ENCODE results near the gene ANKS1A.
"Not testable (repeated sequence)": the region's sequence is repeated elsewhere in the genome, so short reads cannot be mapped to it uniquely, and the experiment has no call there.

Gene ANKS1A

DNA sequence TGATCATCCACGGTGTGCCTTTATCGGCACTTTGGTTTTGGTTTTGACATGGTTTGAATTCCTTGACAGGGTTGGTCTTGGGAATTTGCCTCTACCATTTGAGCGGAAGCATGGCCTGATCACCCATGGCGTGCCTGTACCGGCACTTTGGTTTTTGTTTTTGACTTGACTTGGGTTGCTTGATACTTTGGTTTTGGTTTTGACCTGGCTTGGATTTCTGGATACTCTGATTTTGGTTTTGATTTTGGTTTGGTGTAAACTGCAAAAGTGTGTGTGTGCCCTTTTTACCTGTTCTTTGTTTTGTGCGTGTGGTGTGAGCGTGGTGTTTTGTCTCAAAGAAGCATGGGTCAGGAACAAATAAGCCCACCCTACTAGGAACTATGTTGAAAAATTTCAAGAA lies 110.1 kb downstream of the ANKS1A start:
- DNase-seq (ENCODE audit: low read depth) = not testable (repeated sequence)

DNA sequence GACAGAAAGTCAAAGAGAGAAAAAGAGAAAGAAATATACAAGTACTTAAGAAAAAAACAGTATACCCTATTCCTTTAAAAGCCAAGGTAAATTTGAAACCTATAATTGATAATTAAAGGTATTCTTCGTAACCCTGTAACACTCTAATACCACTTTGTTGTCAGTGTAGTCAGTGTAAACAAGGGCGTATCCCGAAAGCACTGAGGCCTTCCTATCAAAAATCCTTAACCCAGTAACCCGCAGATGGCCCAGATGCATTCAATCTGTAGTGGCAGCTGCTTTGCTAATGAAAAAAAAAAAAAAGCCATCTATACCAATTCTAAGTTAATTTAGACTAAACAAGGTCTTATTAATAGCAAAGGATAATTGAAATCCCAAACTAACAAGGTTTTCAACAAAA lies 110.9 kb downstream of the ANKS1A start:
- DNase-seq (ENCODE audit: low read depth) = not testable (repeated sequence)

DNA sequence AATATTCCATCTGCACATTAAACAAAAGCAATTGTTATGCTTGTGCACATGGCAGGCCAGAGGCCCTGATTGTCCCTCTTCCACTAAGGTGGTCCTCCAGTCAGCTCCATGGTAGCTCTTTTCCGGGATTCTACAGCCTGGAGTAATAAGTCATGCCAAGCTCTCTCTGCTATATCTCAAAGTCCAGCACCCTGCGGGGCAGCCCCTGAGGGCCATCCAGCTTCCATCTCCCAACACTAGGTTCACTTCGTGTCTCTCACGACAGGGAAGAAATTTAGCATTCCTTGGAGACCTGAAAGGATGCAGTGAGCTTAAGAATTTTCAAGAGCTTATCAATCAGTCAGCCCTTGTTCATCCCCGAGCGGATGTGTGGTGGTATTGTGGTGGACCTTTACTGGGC lies 112.3 kb downstream of the ANKS1A start:
- DNase-seq (ENCODE audit: low read depth) = not testable (repeated sequence)

- not testable (repeated sequence) for DNase-seq (ENCODE audit: low read depth)
Observed at GRCh38 chr6:35003886-35004530, 115.0 kb downstream of the ANKS1A start.

- DNase-seq (ENCODE audit: low read depth) = no peak
Observed at GRCh38 chr6:35007016-35007415, 118.0 kb downstream of the ANKS1A start.

GRCh38 chr6:35008858-35009257 lies 119.8 kb downstream of the ANKS1A start:
- DNase-seq (ENCODE audit: low read depth) = no peak

- peak; percentile 28 for DNase-seq (ENCODE audit: low read depth)
Observed at GRCh38 chr6:35011096-35012041, 122.3 kb downstream of the ANKS1A start.

GRCh38 chr6:35013701-35014100 lies 124.6 kb downstream of the ANKS1A start:
- DNase-seq (ENCODE audit: low read depth) = no peak

GRCh38 chr6:35014341-35014740 lies 125.3 kb downstream of the ANKS1A start:
- DNase-seq (ENCODE audit: low read depth) = no peak

GRCh38 chr6:35014786-35015185 lies 125.7 kb downstream of the ANKS1A start:
- peak; percentile 32 for DNase-seq (ENCODE audit: low read depth)

- no peak for DNase-seq (ENCODE audit: low read depth)
Observed at GRCh38 chr6:35015476-35015875, 126.4 kb downstream of the ANKS1A start.

DNA sequence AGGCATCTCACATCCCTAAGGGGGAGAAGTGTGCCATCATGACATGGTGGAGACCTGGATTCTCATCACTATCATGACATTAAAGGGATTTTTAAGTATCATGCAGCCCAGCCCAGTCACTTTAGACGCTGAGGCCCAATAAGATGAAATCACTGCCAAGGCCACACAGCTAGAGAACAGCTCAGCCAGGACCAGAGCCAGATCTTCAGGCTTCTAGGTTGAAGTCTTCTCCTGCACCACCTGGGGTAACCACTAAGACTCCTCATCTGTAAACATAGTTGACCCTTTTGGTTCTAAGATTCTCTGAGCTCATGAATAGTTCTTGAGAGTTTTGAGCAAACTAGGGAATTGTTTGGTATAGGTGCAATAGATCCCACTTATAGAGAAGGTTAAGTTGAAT lies 126.9 kb downstream of the ANKS1A start:
- DNase-seq (ENCODE audit: low read depth) = no peak

DNA sequence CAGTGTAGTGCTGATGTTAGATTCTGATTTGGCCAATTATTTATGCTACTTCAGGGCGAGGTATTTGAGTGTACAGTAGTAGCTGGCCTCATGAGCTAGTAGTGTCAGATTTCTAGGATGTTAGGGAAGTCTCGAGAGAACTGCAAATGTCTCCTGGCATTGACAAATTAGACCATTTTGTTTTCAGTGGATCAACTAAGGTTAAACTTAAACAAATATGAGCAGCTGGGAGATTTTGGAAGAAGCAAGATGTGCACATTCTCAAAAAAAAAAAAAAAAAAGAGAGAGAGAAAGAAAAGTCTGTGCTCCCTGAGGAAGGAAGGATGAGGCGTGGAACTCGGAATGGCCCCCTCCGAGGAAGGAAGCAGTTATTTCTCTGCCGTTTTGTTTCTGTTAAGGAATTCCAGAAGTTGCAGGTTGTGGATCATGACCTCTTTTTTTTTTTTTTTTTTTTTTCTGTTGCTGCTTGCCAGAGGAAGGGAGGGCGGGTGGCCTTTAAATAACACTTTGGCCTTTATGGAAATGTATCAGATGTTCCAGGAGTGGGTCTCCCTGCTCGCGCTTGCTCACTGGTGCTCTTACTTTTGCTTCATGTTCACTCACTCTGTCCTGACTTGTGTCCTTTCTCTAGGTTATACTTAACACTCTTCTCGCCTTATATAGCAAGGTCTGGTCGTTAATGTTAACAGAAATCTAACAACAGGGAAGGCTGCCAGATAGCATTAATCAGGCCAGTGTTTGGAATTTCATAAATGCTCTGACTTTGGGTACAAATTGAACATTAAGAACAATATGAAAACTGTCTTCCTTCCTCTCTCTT lies 127.7 kb downstream of the ANKS1A start:
- DNase-seq (ENCODE audit: low read depth) = peak; percentile 57

DNA sequence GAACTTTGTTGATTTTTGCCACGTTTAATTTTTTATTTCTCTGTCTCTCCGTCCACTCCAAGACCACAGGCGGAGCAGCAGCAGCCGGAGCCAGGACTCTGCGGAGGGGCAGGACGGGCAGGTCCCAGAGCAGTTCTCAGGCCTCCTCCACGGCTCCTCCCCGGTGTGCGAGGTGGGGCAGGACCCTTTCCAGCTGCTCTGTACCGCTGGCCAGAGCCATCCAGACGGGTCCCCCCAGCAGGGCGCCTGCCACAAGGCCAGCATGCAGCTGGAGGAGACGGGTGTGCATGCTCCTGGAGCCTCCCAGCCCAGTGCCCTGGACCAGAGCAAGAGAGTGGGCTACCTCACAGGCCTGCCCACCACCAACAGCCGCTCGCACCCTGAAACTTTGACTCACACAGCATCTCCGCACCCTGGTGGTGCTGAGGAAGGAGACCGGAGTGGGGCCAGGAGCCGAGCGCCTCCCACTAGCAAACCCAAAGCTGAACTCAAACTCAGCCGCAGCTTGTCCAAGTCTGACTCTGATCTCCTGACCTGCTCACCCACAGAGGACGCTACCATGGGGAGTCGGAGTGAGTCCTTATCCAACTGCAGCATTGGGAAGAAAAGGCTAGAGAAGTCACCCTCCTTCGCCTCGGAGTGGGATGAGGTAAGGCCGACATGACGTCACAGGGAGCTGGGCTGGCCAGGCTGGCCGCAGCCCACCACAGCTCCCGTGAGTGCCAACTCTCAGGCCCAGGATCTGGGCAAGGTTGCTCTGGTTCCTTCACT lies 128.5 kb downstream of the ANKS1A start:
- no peak for DNase-seq (ENCODE audit: low read depth)

GRCh38 chr6:35018182-35018519 lies 129.1 kb downstream of the ANKS1A start:
- no peak for DNase-seq (ENCODE audit: low read depth)

DNA sequence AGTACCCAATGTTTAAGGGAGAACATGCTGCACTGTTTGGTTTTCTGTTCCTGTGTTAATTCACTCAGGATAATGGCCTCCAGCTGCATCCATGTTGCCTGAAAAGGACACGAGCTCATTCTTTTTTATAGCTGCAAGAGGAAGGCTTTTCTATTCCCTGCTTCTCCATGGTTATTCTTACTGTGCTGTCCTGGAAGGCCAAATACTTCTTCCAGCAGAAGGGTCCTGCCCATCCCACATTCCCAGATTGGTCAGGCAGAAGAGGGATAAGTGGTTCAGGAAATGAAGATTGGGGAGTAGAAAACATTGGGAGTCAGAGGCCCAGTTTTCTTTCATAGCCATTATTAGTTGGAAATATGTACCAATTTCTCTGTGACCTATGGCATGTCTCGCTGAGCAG lies 129.7 kb downstream of the ANKS1A start:
- no peak for DNase-seq (ENCODE audit: low read depth)

DNA sequence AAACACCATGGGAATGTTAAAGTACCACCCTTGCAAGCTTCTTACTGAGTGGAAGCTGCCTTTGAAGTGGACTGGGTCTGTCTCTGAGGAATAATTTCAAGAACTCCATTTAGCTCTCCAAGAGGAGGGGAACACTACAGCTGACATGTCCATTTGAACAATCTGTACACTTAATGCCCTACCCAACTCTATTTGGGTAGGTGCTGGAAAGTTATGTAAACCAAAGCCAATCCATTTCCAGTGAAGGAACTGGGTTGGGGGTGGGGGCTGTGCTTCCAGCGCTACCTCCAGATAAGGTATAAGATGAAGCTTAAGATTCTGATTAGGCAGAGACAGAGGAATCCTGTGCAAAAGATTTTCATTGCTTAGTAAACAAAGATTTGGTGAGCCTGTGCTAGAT lies 130.1 kb downstream of the ANKS1A start:
- no peak for DNase-seq (ENCODE audit: low read depth)

- no peak for DNase-seq (ENCODE audit: low read depth)
Observed at GRCh38 chr6:35019831-35020230, 130.8 kb downstream of the ANKS1A start.

GRCh38 chr6:35021004-35021403 lies 131.9 kb downstream of the ANKS1A start:
- DNase-seq (ENCODE audit: low read depth) = no peak

DNA sequence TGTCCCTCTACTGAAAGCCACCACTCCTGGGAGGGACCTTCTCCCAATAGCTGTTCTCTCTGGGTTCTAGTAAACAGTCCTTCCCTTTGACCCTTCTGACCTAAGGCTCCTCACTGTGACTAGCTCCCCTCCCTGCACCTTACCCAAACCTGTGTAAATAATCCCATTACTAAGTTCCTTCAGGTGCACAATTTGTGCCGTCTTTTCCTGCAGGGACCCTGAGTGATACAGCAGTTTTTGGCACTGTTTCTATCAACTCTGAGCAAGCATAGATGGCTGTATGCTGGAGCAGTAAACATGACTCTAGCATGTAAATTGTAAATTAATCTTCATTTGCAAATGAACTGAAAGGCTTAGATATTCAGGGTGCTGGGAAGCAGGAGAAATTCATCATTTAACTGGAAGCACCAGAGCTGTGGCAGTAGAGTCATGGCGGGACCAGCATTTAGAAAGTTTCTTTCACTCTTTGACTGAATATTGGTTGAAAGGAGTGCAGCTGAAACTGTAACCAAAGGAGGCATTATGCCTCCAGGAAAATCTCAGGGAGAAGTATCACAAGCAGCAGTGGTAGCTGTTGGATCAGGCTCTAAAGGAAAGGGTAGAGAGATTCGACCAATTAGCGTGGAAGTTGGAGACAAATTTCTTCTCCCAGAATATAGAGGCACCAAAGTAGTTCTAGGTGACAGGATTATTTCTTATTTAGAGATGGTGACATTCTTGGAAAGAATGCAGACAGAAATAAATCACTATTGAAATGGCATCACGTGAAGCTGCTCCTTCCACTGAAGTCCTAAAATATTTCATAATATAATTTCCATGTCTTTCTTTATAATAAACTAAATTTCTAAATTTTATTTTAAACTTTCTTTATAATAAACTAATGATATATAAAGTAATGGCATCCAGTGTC lies 134.3 kb downstream of the ANKS1A start:
- DNase-seq (ENCODE audit: low read depth) = no peak

- peak; percentile 61 for DNase-seq (ENCODE audit: low read depth)
Observed at GRCh38 chr6:35024551-35025054, 135.5 kb downstream of the ANKS1A start.
